PC-9 (cell line): Measurements from ENCODE around the gene TIGAR.

ENCODE experiments used
- EZH2 ChIP-seq: fragments of 200-600 bp; sonication (generic); IDR thresholded peaks from 2 replicates; pipeline ENCODE4 v1.8.0; 2017; ENCODE audit warnings: antibody characterized with exemption, low read depth
- TF ChIP-seq, protein P1 (sequence below): fragments of 200-600 bp; sonication (generic); conservative IDR thresholded peaks from 2 replicates; pipeline ENCODE4 v1.6.1; 2017; ENCODE audit warnings: mixed run types, antibody characterized with exemption, mild to moderate bottlenecking, moderate library complexity

- TF ChIP-seq, protein P1, sequence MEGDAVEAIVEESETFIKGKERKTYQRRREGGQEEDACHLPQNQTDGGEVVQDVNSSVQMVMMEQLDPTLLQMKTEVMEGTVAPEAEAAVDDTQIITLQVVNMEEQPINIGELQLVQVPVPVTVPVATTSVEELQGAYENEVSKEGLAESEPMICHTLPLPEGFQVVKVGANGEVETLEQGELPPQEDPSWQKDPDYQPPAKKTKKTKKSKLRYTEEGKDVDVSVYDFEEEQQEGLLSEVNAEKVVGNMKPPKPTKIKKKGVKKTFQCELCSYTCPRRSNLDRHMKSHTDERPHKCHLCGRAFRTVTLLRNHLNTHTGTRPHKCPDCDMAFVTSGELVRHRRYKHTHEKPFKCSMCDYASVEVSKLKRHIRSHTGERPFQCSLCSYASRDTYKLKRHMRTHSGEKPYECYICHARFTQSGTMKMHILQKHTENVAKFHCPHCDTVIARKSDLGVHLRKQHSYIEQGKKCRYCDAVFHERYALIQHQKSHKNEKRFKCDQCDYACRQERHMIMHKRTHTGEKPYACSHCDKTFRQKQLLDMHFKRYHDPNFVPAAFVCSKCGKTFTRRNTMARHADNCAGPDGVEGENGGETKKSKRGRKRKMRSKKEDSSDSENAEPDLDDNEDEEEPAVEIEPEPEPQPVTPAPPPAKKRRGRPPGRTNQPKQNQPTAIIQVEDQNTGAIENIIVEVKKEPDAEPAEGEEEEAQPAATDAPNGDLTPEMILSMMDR = no peak
- no peak for TF ChIP-seq EZH2
Measured at GRCh38 chr12:4300883-4301282, 20.1 kb upstream of the TIGAR start.
